Cardiac fibroblast (primary cell): ENCODE measurements around the gene MB.

Experiments used
- DNase-seq, 2 donors: peaks; one replicate each; pipeline versions ENCODE4 v3.0.0 to v3.0.0-alpha.2; 2010; ENCODE audit warnings: low read depth in 2 of 2
- H3K4me3 ChIP-seq, 2 donors: replicated peaks in 1 of 2; 1 replicate in 1 of 2; 2 replicates in 1 of 2; pipeline ENCODE4 v1.5.1; 2011; ENCODE audit warnings: low read depth in 2 of 2, low read length in 2 of 2, mild to moderate bottlenecking in 2 of 2, moderate library complexity in 1 of 2
- TF ChIP-seq, protein P1 (sequence below): IDR thresholded peaks from one replicate; pipeline ENCODE4 v1.5.1; 2011; ENCODE audit warnings: low read depth, mild to moderate bottlenecking, low read length, inconsistent platforms

MB gene

DNA sequence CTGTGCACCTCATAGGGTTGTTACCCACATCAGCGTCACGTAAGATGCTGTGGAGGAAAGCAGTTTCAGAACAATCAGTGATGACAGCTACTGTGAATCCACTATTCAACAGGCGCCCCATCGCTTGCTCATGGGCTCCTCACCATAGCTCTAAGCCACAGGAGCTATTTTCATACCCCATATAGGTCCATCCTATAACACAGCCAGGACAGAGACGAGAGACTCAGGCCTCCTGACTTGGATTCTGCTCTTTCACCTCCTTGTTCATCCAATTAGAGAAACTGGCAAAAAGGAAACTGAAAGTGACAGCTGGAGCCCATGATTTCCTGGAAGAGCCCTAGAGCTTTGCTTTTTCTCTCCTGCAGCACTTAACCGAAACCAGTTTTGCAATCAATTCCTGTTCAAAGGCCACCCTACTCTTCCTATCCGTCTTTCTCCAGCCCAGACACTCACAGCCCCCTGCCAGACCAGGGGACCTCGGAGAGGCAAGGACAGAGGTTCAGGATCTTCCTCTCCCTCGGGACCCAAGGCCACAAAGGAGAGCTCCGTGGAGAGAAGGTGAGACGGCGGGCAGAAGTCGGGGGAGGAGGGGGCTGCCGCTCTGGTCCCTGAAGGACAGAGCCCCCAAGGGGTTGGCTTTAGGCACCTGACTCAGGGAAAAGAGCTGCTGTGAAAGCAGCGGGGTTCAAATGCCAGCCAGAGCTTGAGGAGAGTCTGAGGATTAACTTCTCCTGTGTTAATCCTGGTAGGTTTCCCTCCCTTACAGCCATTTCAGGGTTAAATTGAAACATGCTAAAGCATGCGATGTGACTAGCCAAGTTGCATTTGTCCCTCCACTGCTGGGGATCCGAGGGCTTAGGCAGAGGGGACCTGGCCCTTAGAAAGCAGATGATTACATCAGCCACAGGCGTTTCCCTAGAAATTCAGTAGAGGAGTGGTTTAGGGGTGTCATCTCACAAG is 31.2 kb upstream of the MB start, which contains the start of gene APOL6:
Gene APOL6 (plus strand): TSS at position 381 of the 960 bp plus-strand sequence. CDS start 7,980 bp downstream, outside the sequence.
- DNase-seq: peak; percentile 78 to 87
- TF ChIP-seq, protein P1, sequence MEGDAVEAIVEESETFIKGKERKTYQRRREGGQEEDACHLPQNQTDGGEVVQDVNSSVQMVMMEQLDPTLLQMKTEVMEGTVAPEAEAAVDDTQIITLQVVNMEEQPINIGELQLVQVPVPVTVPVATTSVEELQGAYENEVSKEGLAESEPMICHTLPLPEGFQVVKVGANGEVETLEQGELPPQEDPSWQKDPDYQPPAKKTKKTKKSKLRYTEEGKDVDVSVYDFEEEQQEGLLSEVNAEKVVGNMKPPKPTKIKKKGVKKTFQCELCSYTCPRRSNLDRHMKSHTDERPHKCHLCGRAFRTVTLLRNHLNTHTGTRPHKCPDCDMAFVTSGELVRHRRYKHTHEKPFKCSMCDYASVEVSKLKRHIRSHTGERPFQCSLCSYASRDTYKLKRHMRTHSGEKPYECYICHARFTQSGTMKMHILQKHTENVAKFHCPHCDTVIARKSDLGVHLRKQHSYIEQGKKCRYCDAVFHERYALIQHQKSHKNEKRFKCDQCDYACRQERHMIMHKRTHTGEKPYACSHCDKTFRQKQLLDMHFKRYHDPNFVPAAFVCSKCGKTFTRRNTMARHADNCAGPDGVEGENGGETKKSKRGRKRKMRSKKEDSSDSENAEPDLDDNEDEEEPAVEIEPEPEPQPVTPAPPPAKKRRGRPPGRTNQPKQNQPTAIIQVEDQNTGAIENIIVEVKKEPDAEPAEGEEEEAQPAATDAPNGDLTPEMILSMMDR: no peak
- peak within 1 kb of the TSS; percentile 63 to 68 for H3K4me3 ChIP-seq

DNA sequence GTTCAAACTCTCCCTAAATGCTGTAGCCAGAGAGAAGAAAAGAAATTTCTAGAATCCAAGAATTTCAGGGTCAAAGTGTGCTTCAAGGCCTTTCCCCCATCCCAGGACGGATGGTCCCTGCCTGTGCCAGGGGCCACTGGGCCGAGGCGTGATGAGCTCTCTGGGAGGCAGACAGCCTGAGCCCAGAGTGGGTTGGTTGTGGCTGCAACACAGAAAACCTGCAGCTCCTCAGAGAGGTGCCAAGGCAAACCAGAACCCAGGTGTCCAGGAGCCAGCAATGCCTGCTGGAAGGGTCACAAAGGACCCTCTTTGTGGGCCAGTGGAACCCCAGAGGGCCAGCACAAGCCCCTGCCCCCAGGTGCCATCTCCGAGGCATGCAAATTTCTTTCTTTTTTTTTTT is 28.5 kb upstream of the MB start:
- no peak for DNase-seq
- TF ChIP-seq, protein P1: no peak

DNA sequence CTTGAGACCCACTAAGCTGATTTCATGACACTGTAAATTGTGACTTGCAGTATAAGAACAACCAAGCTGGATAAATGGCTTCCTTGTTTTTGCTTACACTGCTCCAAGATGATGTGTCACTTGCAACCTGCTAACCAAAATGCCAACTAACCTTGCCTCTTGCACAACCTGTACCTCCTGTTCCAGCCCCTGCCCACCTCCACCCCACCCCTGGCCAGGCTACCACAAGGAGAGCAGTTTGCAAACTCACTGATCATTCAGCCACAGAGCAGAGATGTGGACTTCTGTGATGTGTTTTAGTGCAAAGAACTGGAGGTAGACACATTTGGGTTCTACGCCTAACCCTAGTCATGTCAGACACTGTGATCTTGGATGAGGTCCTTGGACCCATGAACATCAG is 26.9 kb upstream of the MB start:
- H3K4me3 ChIP-seq: no peak overlapping the region
- TF ChIP-seq, protein P1: no peak
- DNase-seq: no peak

More for the DNA sequence above, 28.5 kb upstream of the MB start:
- H3K4me3 ChIP-seq: no peak overlapping the region

DNA sequence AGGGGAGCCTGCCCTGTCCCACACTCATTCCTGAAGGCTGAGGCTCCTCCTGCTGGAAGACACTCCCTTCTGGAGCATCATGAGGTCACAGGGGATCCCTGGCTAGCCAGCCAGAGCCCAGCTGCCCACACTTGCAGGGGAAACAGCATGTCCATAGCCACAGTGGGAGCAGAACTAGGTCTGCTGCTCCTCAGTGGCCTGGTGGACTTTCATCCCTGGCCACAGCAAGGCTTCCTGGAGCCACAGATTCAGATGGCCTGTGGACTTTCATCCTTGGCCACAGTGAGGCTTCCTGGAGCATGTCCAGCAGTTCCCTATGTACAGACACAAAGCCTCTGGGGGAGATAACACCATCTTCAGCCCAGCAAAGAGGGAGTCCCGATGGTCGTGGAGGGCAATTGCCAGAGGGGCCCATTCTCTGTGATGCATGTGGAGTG is 25.2 kb upstream of the MB start:
- TF ChIP-seq, protein P1: no peak
- peak in 1 of 2 donors; percentile 41 for DNase-seq
- H3K4me3 ChIP-seq: no peak overlapping the region

DNA sequence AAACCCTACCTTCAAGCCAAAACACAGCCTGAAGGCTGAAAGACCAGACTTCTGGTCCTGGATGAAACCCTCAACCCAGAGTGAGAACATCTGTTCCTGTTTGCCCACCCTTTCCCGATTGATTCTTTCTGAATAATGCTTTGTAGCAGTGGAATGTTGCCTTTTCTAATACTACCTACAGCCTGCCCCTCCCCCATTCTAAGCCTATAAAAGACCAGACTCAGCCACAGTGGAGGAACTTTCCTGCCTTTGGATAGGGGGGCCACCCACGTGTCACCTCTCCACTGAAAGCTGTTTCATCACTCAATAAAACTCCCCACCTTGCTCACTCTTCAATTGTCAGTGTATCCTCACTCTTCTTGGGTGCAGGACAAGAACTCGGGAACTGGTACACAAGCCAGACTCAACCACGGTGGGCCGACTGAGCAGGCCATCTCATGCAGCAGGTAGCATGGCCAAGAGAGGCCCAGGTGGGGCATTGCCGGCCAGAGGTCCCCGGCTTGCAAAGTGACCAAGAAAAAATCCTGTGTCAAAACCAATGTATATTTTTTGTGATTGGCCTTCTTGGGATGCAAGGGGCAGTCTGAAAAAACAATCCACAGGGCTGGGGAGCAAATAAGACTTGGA is 24.5 kb upstream of the MB start:
- TF ChIP-seq, protein P1: no peak
- no peak overlapping the region for H3K4me3 ChIP-seq
- DNase-seq: no peak

DNA sequence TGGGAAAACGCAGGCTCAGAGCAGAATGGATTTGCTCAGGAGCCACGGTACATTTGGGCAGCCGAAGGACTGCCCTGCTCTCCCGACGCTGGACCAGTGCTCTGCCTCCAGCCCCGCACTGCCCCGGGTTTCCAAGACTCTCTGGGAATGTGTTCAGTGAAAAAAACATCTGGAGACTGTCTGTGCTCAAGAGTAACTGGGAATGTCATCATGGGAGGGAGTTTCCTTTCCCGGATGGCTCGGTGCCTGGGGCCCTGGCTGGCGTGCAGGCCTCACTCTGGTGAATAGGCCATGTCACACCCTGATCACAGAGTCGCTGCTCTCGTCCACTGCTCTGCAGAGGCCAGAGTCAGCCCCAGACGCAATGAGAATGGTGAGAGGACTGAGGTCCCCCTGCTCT is 21.3 kb upstream of the MB start:
- TF ChIP-seq, protein P1: no peak
- peak; percentile 76 to 91 for DNase-seq
- H3K4me3 ChIP-seq: no peak overlapping the region
